ENCODE results near the gene NDE1. TPM values are rescaled to one million over a fixed set of nuclear protein-coding genes. Genes with fewer than 3 reads are reported as not detected.

NDE1 gene
- polyA plus RNA-seq, 3 donors from 2014 or later = 3.8 to 55.1 (median 16.8) TPM

GRCh38 chr16:15610369-15610871, 39.6 kb upstream of the NDE1 start:
- no peaks in the 10 kb centered on the region for H3K9me3 Mint-ChIP-seq
- peak overlapping the region in 2 of 6 donors; percentile 27 to 67 for H3K27ac Mint-ChIP-seq
- H3K4me3 Mint-ChIP-seq = no peak overlapping the region
- no peak for DNase-seq
- peaks cover 0 to 1% (median 1%) of the 10 kb centered on the region in 3 donors for H3K27me3 Mint-ChIP-seq (ENCODE audit: low read depth in 3 of 3)
- H3K4me1 Mint-ChIP-seq = peaks cover 7 to 10% of the 10 kb centered on the region in 2 donors
- H3K36me3 Mint-ChIP-seq = peaks cover 48 to 57% (median 55%) of the 10 kb centered on the region in 3 donors

- H3K4me1 Mint-ChIP-seq = peaks cover 0 to 3% of the 10 kb centered on the region in 2 donors
- H3K36me3 Mint-ChIP-seq = peaks cover 46 to 56% (median 51%) of the 10 kb centered on the region in 3 donors
- H3K4me3 Mint-ChIP-seq = no peak overlapping the region
- peak overlapping the region in 1 of 6 donors; percentile 38 for H3K27ac Mint-ChIP-seq
- H3K9me3 Mint-ChIP-seq = no peaks in the 10 kb centered on the region
- no peak for DNase-seq
- peaks cover 0 to 1% (median 1%) of the 10 kb centered on the region in 3 donors for H3K27me3 Mint-ChIP-seq (ENCODE audit: low read depth in 3 of 3)
Measured at GRCh38 chr16:15611610-15612009, 38.4 kb upstream of the NDE1 start.

GRCh38 chr16:15613676-15614075, 36.4 kb upstream of the NDE1 start:
- H3K9me3 Mint-ChIP-seq = no peaks in the 10 kb centered on the region
- no peak for DNase-seq
- H3K27ac Mint-ChIP-seq = no peak overlapping the region
- no peaks in the 10 kb centered on the region for H3K4me1 Mint-ChIP-seq
- H3K4me3 Mint-ChIP-seq = no peak overlapping the region
- peaks cover 45 to 64% (median 58%) of the 10 kb centered on the region in 3 donors for H3K36me3 Mint-ChIP-seq
- H3K27me3 Mint-ChIP-seq (ENCODE audit: low read depth in 3 of 3) = peaks cover 0 to 1% (median 0%) of the 10 kb centered on the region in 3 donors

- Mint-ChIP-seq H3K27me3 (ENCODE audit: low read depth in 3 of 3) (peaks cover 0 to 3% (median 0%) of the 10 kb centered on the region in 3 donors), H3K36me3 (peaks cover 42 to 70% (median 52%) of the 10 kb centered on the region in 3 donors), H3K27ac (peak overlapping the region in 2 of 6 donors; percentile 29 to 34), H3K4me1 (no peaks in the 10 kb centered on the region), H3K4me3 (no peak overlapping the region), H3K9me3 (no peaks in the 10 kb centered on the region)
- no peak for DNase-seq
Measured at GRCh38 chr16:15616012-15616411, 34.0 kb upstream of the NDE1 start.

- no peak for DNase-seq
- Mint-ChIP-seq H3K27ac (peak overlapping the region in 3 of 6 donors; percentile 27 to 50 (median 39)), H3K36me3 (peaks cover 46 to 69% (median 56%) of the 10 kb centered on the region in 3 donors), H3K4me3 (no peak overlapping the region), H3K4me1 (no peaks in the 10 kb centered on the region), H3K27me3 (ENCODE audit: low read depth in 3 of 3) (peaks cover 0 to 1% (median 0%) of the 10 kb centered on the region in 3 donors), H3K9me3 (no peaks in the 10 kb centered on the region)
Measured at GRCh38 chr16:15616475-15617165, 33.4 kb upstream of the NDE1 start.

GRCh38 chr16:15617901-15618300, 32.1 kb upstream of the NDE1 start:
- Mint-ChIP-seq H3K4me1 (no peaks in the 10 kb centered on the region), H3K27ac (peak overlapping the region in 4 of 6 donors; percentile 25 to 46 (median 36)), H3K4me3 (no peak overlapping the region), H3K9me3 (no peaks in the 10 kb centered on the region), H3K36me3 (peaks cover 40 to 67% (median 52%) of the 10 kb centered on the region in 3 donors), H3K27me3 (ENCODE audit: low read depth in 3 of 3) (peaks cover 0 to 1% (median 0%) of the 10 kb centered on the region in 3 donors)
- no peak for DNase-seq

GRCh38 chr16:15618392-15618791, 31.7 kb upstream of the NDE1 start:
- Mint-ChIP-seq H3K36me3 (peaks cover 37 to 64% (median 50%) of the 10 kb centered on the region in 3 donors), H3K27me3 (ENCODE audit: low read depth in 3 of 3) (peaks cover 0 to 1% (median 0%) of the 10 kb centered on the region in 3 donors), H3K4me1 (no peaks in the 10 kb centered on the region), H3K27ac (peak overlapping the region in 3 of 6 donors; percentile 2 to 37 (median 20)), H3K9me3 (no peaks in the 10 kb centered on the region), H3K4me3 (peak overlapping the region in 1 of 5 donors; percentile 38)
- DNase-seq = no peak

- no peak for DNase-seq
- H3K4me3 Mint-ChIP-seq = no peak overlapping the region
- peaks cover 0 to 1% (median 0%) of the 10 kb centered on the region in 3 donors for H3K27me3 Mint-ChIP-seq (ENCODE audit: low read depth in 3 of 3)
- H3K27ac Mint-ChIP-seq = no peak overlapping the region
- H3K36me3 Mint-ChIP-seq = peaks cover 42 to 72% (median 56%) of the 10 kb centered on the region in 3 donors
- H3K4me1 Mint-ChIP-seq = peaks cover 0 to under 1% of the 10 kb centered on the region in 2 donors
- no peaks in the 10 kb centered on the region for H3K9me3 Mint-ChIP-seq
Measured at GRCh38 chr16:15620611-15621195, 29.3 kb upstream of the NDE1 start.

GRCh38 chr16:15621456-15621855, 28.6 kb upstream of the NDE1 start:
- H3K27ac Mint-ChIP-seq = peak overlapping the region in 1 of 6 donors; percentile 30
- DNase-seq = no peak
- peaks cover 38 to 65% (median 54%) of the 10 kb centered on the region in 3 donors for H3K36me3 Mint-ChIP-seq
- peaks cover 0 to 1% (median 0%) of the 10 kb centered on the region in 3 donors for H3K27me3 Mint-ChIP-seq (ENCODE audit: low read depth in 3 of 3)
- H3K4me1 Mint-ChIP-seq = peaks cover 0 to 1% of the 10 kb centered on the region in 2 donors
- H3K9me3 Mint-ChIP-seq = no peaks in the 10 kb centered on the region
- H3K4me3 Mint-ChIP-seq = no peak overlapping the region

- Mint-ChIP-seq H3K27ac (no peak overlapping the region), H3K27me3 (ENCODE audit: low read depth in 3 of 3) (peaks cover 0 to 1% (median 0%) of the 10 kb centered on the region in 3 donors), H3K36me3 (peaks cover 34 to 61% (median 50%) of the 10 kb centered on the region in 3 donors), H3K4me1 (peaks cover 0 to 1% of the 10 kb centered on the region in 2 donors), H3K4me3 (no peak overlapping the region), H3K9me3 (no peaks in the 10 kb centered on the region)
- DNase-seq = no peak
Measured at GRCh38 chr16:15621889-15622288, 28.2 kb upstream of the NDE1 start.

- H3K9me3 Mint-ChIP-seq = no peaks in the 10 kb centered on the region
- H3K27me3 Mint-ChIP-seq (ENCODE audit: low read depth in 3 of 3) = no peaks in the 10 kb centered on the region
- H3K36me3 Mint-ChIP-seq = peaks cover 29 to 55% (median 44%) of the 10 kb centered on the region in 3 donors
- no peak overlapping the region for H3K4me3 Mint-ChIP-seq
- H3K4me1 Mint-ChIP-seq = peaks cover 9 to 27% of the 10 kb centered on the region in 2 donors
- no peak for DNase-seq
- H3K27ac Mint-ChIP-seq = peak overlapping the region in 2 of 6 donors; percentile 39 to 60
Measured at GRCh38 chr16:15631730-15632409, 18.2 kb upstream of the NDE1 start.

GRCh38 chr16:15635926-15636325, 14.1 kb upstream of the NDE1 start:
- H3K4me3 Mint-ChIP-seq = no peak overlapping the region
- H3K27ac Mint-ChIP-seq = no peak overlapping the region
- H3K36me3 Mint-ChIP-seq = peaks cover 30 to 59% (median 36%) of the 10 kb centered on the region in 3 donors
- peaks cover 16 to 39% of the 10 kb centered on the region in 2 donors for H3K4me1 Mint-ChIP-seq
- H3K27me3 Mint-ChIP-seq (ENCODE audit: low read depth in 3 of 3) = no peaks in the 10 kb centered on the region
- H3K9me3 Mint-ChIP-seq = no peaks in the 10 kb centered on the region
- DNase-seq = no peak

- Mint-ChIP-seq H3K9me3 (no peaks in the 10 kb centered on the region), H3K36me3 (peaks cover 27 to 56% (median 33%) of the 10 kb centered on the region in 3 donors), H3K27ac (peak overlapping the region in 5 of 6 donors; percentile 33 to 68 (median 55)), H3K4me3 (peak overlapping the region in 1 of 5 donors; percentile 21), H3K27me3 (ENCODE audit: low read depth in 3 of 3) (no peaks in the 10 kb centered on the region), H3K4me1 (peaks cover 21 to 44% of the 10 kb centered on the region in 2 donors)
- no peak for DNase-seq
Measured at GRCh38 chr16:15636392-15636873, 13.6 kb upstream of the NDE1 start.
